GM12878 (cell line): ENCODE data around the gene P3R3URF. TPM values are rescaled to one million over a fixed set of nuclear protein-coding genes. Genes with fewer than 3 reads are reported as not detected.
A peak's percentile ranks its signal among the peaks of the same experiment; 100 is the strongest.

Experiments used
- ATAC-seq: fragments of 200-7000 bp; cut with Tn5 transposase; 3 replicates; pipeline ENCODE4 v1.9.1; 2020; ENCODE audit warnings: mild to moderate bottlenecking, moderate library complexity
- BruUV-seq: library from RNA; stranded (reverse); fragments of 400-500 nt; replicated peaks from 2 replicates; lab custom pipeline; 2021; lab: Mats Ljungman, UMichigan
- CTCF ChIA-PET: fragments of 300-600 bp; sonication (Branson Sonifier 250); formaldehyde crosslinking; extraction: SDS; loops from one replicate; lab custom pipeline; 2021; ENCODE audit warnings: inconsistent platforms; lab: Yijun Ruan, JAX
- POLR2A ChIA-PET: fragments of 350-600 bp; formaldehyde crosslinking; extraction: SDS; loops from one replicate; lab custom pipeline; 2021; ENCODE audit warnings: inconsistent platforms; lab: Charles Lee
- RAD21 ChIA-PET: fragments of 300-600 bp; sonication (Branson Sonifier 250); formaldehyde crosslinking; loops from one replicate; lab custom pipeline; 2023; ENCODE audit warnings: antibody characterized with exemption; ENCODE audit not compliant: unreplicated experiment; lab: Charles Lee
- SMC1A ChIA-PET: fragments of 300-600 bp; sonication (Branson Sonifier 250); formaldehyde crosslinking; loops from one replicate; lab custom pipeline; 2023; ENCODE audit not compliant: unreplicated experiment, uncharacterized antibody; lab: Charles Lee
- DNase-seq: peaks from one replicate; pipeline ENCODE4 v3.0.0-alpha.2; 2011; ENCODE audit warnings: low read depth, low spot score
- FAIRE-seq: peaks from 3 replicates; lab custom pipeline; 2011; peaks lifted over from hg19 to GRCh38; lab: Jason Lieb, UNC
- H2AFZ ChIP-seq: 2 replicates; pipeline ENCODE4 v1.6.0; 2011; ENCODE audit warnings: low read depth, low read length, control low read depth; ENCODE audit not compliant: control insufficient read depth
- H3K27ac ChIP-seq: 2 replicates; pipeline ENCODE4 v1.5.1; 2011; ENCODE audit warnings: control low read depth; ENCODE audit not compliant: control insufficient read depth, insufficient read depth
- H3K27me3 ChIP-seq, 2 experiments: replicated peaks in 1 of 2; 2 replicates each; pipeline versions ENCODE4 v1.6.0 to v1.6.1; 2011; ENCODE audit warnings: low read length in 1 of 2; ENCODE audit not compliant: control insufficient read depth in 2 of 2, insufficient read depth in 2 of 2
- H3K36me3 ChIP-seq, 2 experiments: 2 replicates each; pipeline ENCODE4 v1.5.1; 2011; ENCODE audit warnings: low read length in 1 of 2; ENCODE audit not compliant: control insufficient read depth in 2 of 2, insufficient read depth in 2 of 2
- H3K4me1 ChIP-seq: 2 replicates; pipeline ENCODE4 v1.6.1; 2011; ENCODE audit warnings: mild to moderate bottlenecking, low read length, moderate library complexity, mixed read lengths; ENCODE audit not compliant: control insufficient read depth, insufficient read depth
- H3K4me2 ChIP-seq: 2 replicates; pipeline ENCODE4 v1.6.0; 2011; ENCODE audit warnings: control low read depth; ENCODE audit not compliant: control insufficient read depth, insufficient read depth
- H3K4me3 ChIP-seq: fragments of 200-600 bp; sonication (generic); 2 replicates; pipeline ENCODE4 v1.5.1; 2016
- H3K79me2 ChIP-seq: 2 replicates; pipeline ENCODE4 v1.6.0; 2011; ENCODE audit warnings: low read length; ENCODE audit not compliant: control insufficient read depth, insufficient read depth
- H3K9ac ChIP-seq: 2 replicates; pipeline ENCODE4 v1.8.0; 2011; ENCODE audit warnings: low read length, control low read depth, mixed read lengths; ENCODE audit not compliant: control insufficient read depth, insufficient read depth
- H3K9me3 ChIP-seq: replicated peaks from 3 replicates; pipeline ENCODE4 v1.5.1; 2011; ENCODE audit warnings: mild to moderate bottlenecking, low read length; ENCODE audit not compliant: control insufficient read depth, insufficient read depth
- H4K20me1 ChIP-seq: 2 replicates; pipeline ENCODE4 v1.6.0; 2011; ENCODE audit not compliant: control insufficient read depth, insufficient read depth
- BCL3 ChIP-seq: IDR thresholded peaks from 2 replicates; pipeline ENCODE4 v1.6.1; 2011; ENCODE audit warnings: borderline replicate concordance, low read depth, mild to moderate bottlenecking, moderate library complexity, low read length; ENCODE audit not compliant: insufficient read depth, poor library complexity, severe bottlenecking
- CTCF ChIP-seq, 3 experiments: IDR thresholded peaks in 2 of 3; conservative IDR thresholded peaks in 1 of 3; 2 replicates each; pipeline ENCODE4 v1.5.1; 2011; ENCODE audit warnings: low read depth in 3 of 3, low read length in 3 of 3, mild to moderate bottlenecking in 3 of 3, control low read depth in 2 of 3, moderate library complexity in 2 of 3, inconsistent platforms in 1 of 3, mixed read lengths in 1 of 3; ENCODE audit not compliant: control insufficient read depth in 2 of 3, insufficient read depth in 1 of 3; ENCODE audit errors: extremely low read depth in 1 of 3
- HDGF ChIP-seq: fragments of 450-650 bp; IDR thresholded peaks from 2 replicates; pipeline ENCODE4 v1.6.1; 2016; ENCODE audit warnings: antibody characterized with exemption
- JUNB ChIP-seq: IDR thresholded peaks from 2 replicates; pipeline ENCODE4 v1.6.1; 2016; ENCODE audit warnings: antibody characterized with exemption, mild to moderate bottlenecking
- JUND ChIP-seq: IDR thresholded peaks from 2 replicates; pipeline ENCODE4 v1.6.1; 2012; ENCODE audit warnings: low read depth, mild to moderate bottlenecking, low read length, improper control_type of control experiment, moderate library complexity
- MTA3 ChIP-seq: IDR thresholded peaks from 2 replicates; pipeline ENCODE4 v1.6.1; 2012; ENCODE audit warnings: low read length, inconsistent platforms, borderline replicate concordance
- NR2C2 ChIP-seq: IDR thresholded peaks from 2 replicates; pipeline ENCODE4 v1.6.1; 2011; ENCODE audit warnings: borderline replicate concordance, low read depth; ENCODE audit not compliant: control insufficient read depth, insufficient read length
- RB1 ChIP-seq: fragments of 450-650 bp; formaldehyde crosslinking; IDR thresholded peaks from 2 replicates; pipeline ENCODE4 v1.6.1; 2017; ENCODE audit warnings: mild to moderate bottlenecking, borderline replicate concordance
- RCOR1 ChIP-seq: conservative IDR thresholded peaks from 2 replicates; pipeline ENCODE4 v1.6.1; 2012; ENCODE audit warnings: low read depth, low read length, improper control_type of control experiment
- RFX5 ChIP-seq: IDR thresholded peaks from 2 replicates; pipeline ENCODE4 v1.6.1; 2011; ENCODE audit warnings: low read depth, low read length, improper control_type of control experiment
- SP1 ChIP-seq: IDR thresholded peaks from one replicate; pipeline ENCODE4 v1.6.1; 2011; ENCODE audit warnings: low read depth, low read length
- TBL1XR1 ChIP-seq: IDR thresholded peaks from 2 replicates; pipeline ENCODE4 v1.6.1; 2012; ENCODE audit warnings: low read depth, low read length, improper control_type of control experiment
- WGBS: methylation state at CpG from one replicate; pipeline ENCODE4 v1.1.6; 2016; ENCODE audit warnings: low lambda C conversion rate; ENCODE audit not compliant: insufficient replicate concordance, insufficient coverage; ENCODE audit errors: missing lambda C conversion rate; 5-methylcytosine and 5-hydroxymethylcytosine counted together
- in situ Hi-C: fragments of 300-500 bp; cut with MboI; formaldehyde crosslinking; loops from 9 replicates; pipeline ENCODE4 v1.14.3; 2018; ENCODE audit warnings: mixed read lengths
- intact Hi-C: fragments of 100-400 bp; cut with micrococcal nuclease; formaldehyde crosslinking; loops from one replicate; pipeline ENCODE4 v1.14.2; 2022; ENCODE audit not compliant: unreplicated experiment
- polyA plus RNA-seq, 11 experiments: library from polyadenylated mRNA; depleted of rRNA in 4 of 11; unstranded in 6 of 11; stranded (reverse) in 5 of 11; fragments of >200 nt; fragmentation: Nextera tagmentation in 4 of 11; fragmentation: Illumina TruSeq in 1 of 11; extraction: Ambion mirVana in 4 of 11; extraction: Trizol in 1 of 11; gene quantifications; 1 replicate in 1 of 11; 2 replicates in 10 of 11; pipeline versions ENCODE4 v1.2.1 to v1.2.3, GENCODE V29; 2011 to 2016; ENCODE audit warnings: inconsistent platforms in 2 of 11, missing spikeins in 2 of 11, low read depth in 1 of 11
- total RNA-seq, 4 experiments: library from RNA; depleted of rRNA in 3 of 4; stranded (reverse); fragments of >200 nt in 3 of 4; fragmentation: Illumina TruSeq in 1 of 4; extraction: Trizol in 1 of 4; gene quantifications; 2 replicates each; pipeline versions ENCODE4 v1.2.1 to v1.2.3, GENCODE V29; 2013 to 2021
- TF ChIP-seq, protein P1 (sequence below): fragments of 450-650 bp; IDR thresholded peaks from 2 replicates; pipeline ENCODE4 v1.6.1; 2016; ENCODE audit warnings: mild to moderate bottlenecking

Gene P3R3URF
- total and polyA plus RNA-seq, 10 of the 15 experiments (the other 5 are each of a cell fraction or from before 2014, with no cell fraction given), result not detected

GRCh38 chr1:46130606-46131005 lies 45.7 kb downstream of the P3R3URF start (continued):
- TF ChIP-seq SP1 (no peak), TBL1XR1 (no peak), RFX5 (no peak), JUND (no peak), RB1 (no peak), MTA3 (no peak), NR2C2 (no peak), RCOR1 (no peak), JUNB (no peak), BCL3 (no peak)
- TF ChIP-seq, protein P1, sequence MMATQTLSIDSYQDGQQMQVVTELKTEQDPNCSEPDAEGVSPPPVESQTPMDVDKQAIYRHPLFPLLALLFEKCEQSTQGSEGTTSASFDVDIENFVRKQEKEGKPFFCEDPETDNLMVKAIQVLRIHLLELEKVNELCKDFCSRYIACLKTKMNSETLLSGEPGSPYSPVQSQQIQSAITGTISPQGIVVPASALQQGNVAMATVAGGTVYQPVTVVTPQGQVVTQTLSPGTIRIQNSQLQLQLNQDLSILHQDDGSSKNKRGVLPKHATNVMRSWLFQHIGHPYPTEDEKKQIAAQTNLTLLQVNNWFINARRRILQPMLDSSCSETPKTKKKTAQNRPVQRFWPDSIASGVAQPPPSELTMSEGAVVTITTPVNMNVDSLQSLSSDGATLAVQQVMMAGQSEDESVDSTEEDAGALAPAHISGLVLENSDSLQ, result no peak

GRCh38 chr1:46130121-46130520 lies 46.2 kb downstream of the P3R3URF start:
- Histone ChIP-seq H3K27me3 (no peaks in the 10 kb centered on the region), H3K4me1 (peaks cover 16% of the 10 kb centered on the region), H3K27ac (no peak overlapping the region; the same call in 1 of the 2 replicates), H2AFZ (no peak overlapping the region), H3K9me3 (no peaks in the 10 kb centered on the region), H3K79me2 (peaks cover 63% of the 10 kb centered on the region), H3K9ac (peak overlapping the region; percentile 63), H3K4me2 (peak overlapping the region; percentile 73), H3K36me3 (no peaks in the 10 kb centered on the region), H3K4me3 (peak overlapping the region; percentile 91), H4K20me1 (no peaks in the 10 kb centered on the region)
- WGBS, result 25% methylated on average over 1 of the region's 1 CpG
- FAIRE-seq, result no peak
- in situ Hi-C loops, result no loop called here
- intact Hi-C loops, result loop anchor here (5.0 to 10.0 kb wide), 2 partner anchors 68 to 205 kb away; no protein-coding TSS in a partner anchor
- TF ChIP-seq CTCF (IDR thresholded peaks at IDR 0.05 in 2 of 3, conservative IDR thresholded peaks at IDR 0.05 in 1 of 3; ENCODE audit: control insufficient read depth in 2 of 3, extremely low read depth in 1 of 3, insufficient read depth in 1 of 3, low read depth in 3 of 3, low read length in 3 of 3), result peak in 1 of 3 experiments; percentile 9; a peak in 1 of 6 replicates
- no peak for TF ChIP-seq HDGF
- DNase-seq, result no peak
- RAD21 ChIA-PET, result interaction anchor here (0.8 to 2.5 kb wide), 16 partner anchors 12 to 210 kb away, joined by 3 to 13 read pairs (median 4); partner anchors contain the start of gene NSUN4
- POLR2A ChIA-PET, result interaction anchor here (0.8 to 2.3 kb wide), 5 partner anchors 12 to 441 kb away, joined by 3 to 11 read pairs (median 5); no protein-coding TSS in a partner anchor
- BruUV-seq, result no TSS peak
- no peak for ATAC-seq
- CTCF ChIA-PET, result interaction anchor here (0.6 to 3.5 kb wide), 15 partner anchors 10 to 94 kb away, joined by 3 to 14 read pairs (median 3); partner anchors contain the start of gene TSPAN1
- SMC1A ChIA-PET, result interaction anchor here (0.8 to 4.9 kb wide), 22 partner anchors 9 to 94 kb away, joined by 3 to 37 read pairs (median 4); partner anchors contain the start of gene TSPAN1
